ENCODE measurements around the gene APOL4.

GRCh38 chr22:36246718-36247117, 45.1 kb upstream of the APOL4 start:
- TF ChIP-seq CTCF (IDR thresholded peaks at IDR 0.05; ENCODE audit: low read length) (no peak), EZH2 (IDR thresholded peaks at IDR 0.05; ENCODE audit: borderline replicate concordance, low read length) (no peak)

Measured in OCI-LY1 (cell line).